ENCODE data around the gene SLC16A3. TPM values are rescaled to one million over a fixed set of nuclear protein-coding genes. Genes with fewer than 3 reads are reported as not detected.

Gene SLC16A3
- total and polyA plus RNA-seq, 10 of the 15 experiments (the other 5 are each of a cell fraction or from before 2014, with no cell fraction given) = 0.10 to 46.5 (median 8.0) TPM

- TF ChIP-seq MAX (IDR thresholded peaks at IDR 0.05; ENCODE audit: low read depth, low read length) (no peak; the same call in 1 of the 2 replicates), ZNF687 (IDR thresholded peaks at IDR 0.05) (peak; percentile 71), ASH2L (IDR thresholded peaks at IDR 0.05; ENCODE audit: borderline replicate concordance, low read depth) (no peak), CHD2 (IDR thresholded peaks at IDR 0.05; ENCODE audit: borderline replicate concordance, low read depth, low read length) (no peak), ATF7 (IDR thresholded peaks at IDR 0.05; ENCODE audit: low read depth) (peak; percentile 92), CEBPZ (IDR thresholded peaks at IDR 0.05; ENCODE audit: low read depth, low read length) (no peak), ZNF622 (IDR thresholded peaks at IDR 0.05) (no peak), RCOR1 (conservative IDR thresholded peaks at IDR 0.05; ENCODE audit: low read depth, low read length) (no peak), E2F8 (IDR thresholded peaks at IDR 0.05; ENCODE audit: low read depth, partially characterized antibody) (no peak), ZNF207 (IDR thresholded peaks at IDR 0.05; ENCODE audit: borderline replicate concordance) (peak; percentile 46; the same call in 1 of the 2 replicates), ATF2 (IDR thresholded peaks at IDR 0.05; ENCODE audit: low read length) (no peak)
Observed at GRCh38 chr17:82273327-82274133, 44.7 kb downstream of the SLC16A3 start, which contains the start of gene CSNK1D (continued).
